ENCODE data around the gene LATS1.

GRCh38 chr6:149734915-149735314 lies 17.0 kb upstream of the LATS1 start:
- TF ChIP-seq, protein P1, sequence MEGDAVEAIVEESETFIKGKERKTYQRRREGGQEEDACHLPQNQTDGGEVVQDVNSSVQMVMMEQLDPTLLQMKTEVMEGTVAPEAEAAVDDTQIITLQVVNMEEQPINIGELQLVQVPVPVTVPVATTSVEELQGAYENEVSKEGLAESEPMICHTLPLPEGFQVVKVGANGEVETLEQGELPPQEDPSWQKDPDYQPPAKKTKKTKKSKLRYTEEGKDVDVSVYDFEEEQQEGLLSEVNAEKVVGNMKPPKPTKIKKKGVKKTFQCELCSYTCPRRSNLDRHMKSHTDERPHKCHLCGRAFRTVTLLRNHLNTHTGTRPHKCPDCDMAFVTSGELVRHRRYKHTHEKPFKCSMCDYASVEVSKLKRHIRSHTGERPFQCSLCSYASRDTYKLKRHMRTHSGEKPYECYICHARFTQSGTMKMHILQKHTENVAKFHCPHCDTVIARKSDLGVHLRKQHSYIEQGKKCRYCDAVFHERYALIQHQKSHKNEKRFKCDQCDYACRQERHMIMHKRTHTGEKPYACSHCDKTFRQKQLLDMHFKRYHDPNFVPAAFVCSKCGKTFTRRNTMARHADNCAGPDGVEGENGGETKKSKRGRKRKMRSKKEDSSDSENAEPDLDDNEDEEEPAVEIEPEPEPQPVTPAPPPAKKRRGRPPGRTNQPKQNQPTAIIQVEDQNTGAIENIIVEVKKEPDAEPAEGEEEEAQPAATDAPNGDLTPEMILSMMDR (conservative IDR thresholded peaks at IDR 0.05; ENCODE audit: low read depth, low read length): no peak
- no peak for TF ChIP-seq EZH2 (IDR thresholded peaks at IDR 0.05; ENCODE audit: borderline replicate concordance, low read depth, low read length, poor library complexity, severe bottlenecking)

Data from A673 (cell line).